H1 (cell line): Measurements from ENCODE around the gene MCFD2. TPM values are rescaled to one million over a fixed set of nuclear protein-coding genes. Genes with fewer than 3 reads are reported as not detected.

ENCODE experiments used
- CTCF ChIA-PET: fragments of 300-600 bp; sonication (Branson Sonifier 250); formaldehyde crosslinking; loops from one replicate; lab custom pipeline; 2021; ENCODE audit not compliant: partially characterized antibody; lab: Charles Lee
- POLR2A ChIA-PET: fragments of 300-600 bp; sonication (Branson Sonifier 250); formaldehyde crosslinking; loops from one replicate; lab custom pipeline; 2021; ENCODE audit warnings: inconsistent platforms; ENCODE audit not compliant: partially characterized antibody; lab: Charles Lee
- DNase-seq, 2 experiments: peaks; one replicate each; pipeline versions ENCODE4 v3.0.0 to v3.0.0-alpha.2; 2010 to 2022; ENCODE audit warnings: low spot score in 2 of 2, low read depth in 1 of 2, mixed read lengths in 1 of 2
- FAIRE-seq: peaks from 2 replicates; lab custom pipeline; 2011; peaks lifted over from hg19 to GRCh38; lab: Jason Lieb, UNC
- H2AFZ ChIP-seq: 2 replicates; pipeline ENCODE4 v1.8.1; 2012; ENCODE audit warnings: low read length, inconsistent platforms
- H2AK5ac ChIP-seq: 2 replicates; pipeline ENCODE4 v1.6.1; 2013; ENCODE audit warnings: low read depth, low read length
- H2BK120ac ChIP-seq: replicated peaks from 2 replicates; pipeline ENCODE3; 2013; ENCODE audit warnings: low read depth, low read length, inconsistent platforms
- H2BK12ac ChIP-seq: 2 replicates; pipeline ENCODE4 v1.6.1; 2013; ENCODE audit warnings: low read depth, low read length
- H2BK15ac ChIP-seq: 2 replicates; pipeline ENCODE4 v1.6.1; 2013; ENCODE audit warnings: low read length
- H2BK20ac ChIP-seq: 2 replicates; pipeline ENCODE4 v1.6.1; 2013; ENCODE audit warnings: low read length
- H2BK5ac ChIP-seq: 2 replicates; pipeline ENCODE4 v1.6.1; 2013; ENCODE audit warnings: low read depth, low read length
- H3K14ac ChIP-seq: 2 replicates; pipeline ENCODE4 v1.6.1; 2013; ENCODE audit warnings: inconsistent platforms; ENCODE audit not compliant: insufficient read length
- H3K18ac ChIP-seq: 2 replicates; pipeline ENCODE4 v1.6.1; 2013; ENCODE audit warnings: low read length; ENCODE audit errors: extremely low read depth
- H3K23ac ChIP-seq: 2 replicates; pipeline ENCODE4 v1.6.1; 2013; ENCODE audit warnings: inconsistent platforms; ENCODE audit not compliant: insufficient read length
- H3K23me2 ChIP-seq: 2 replicates; pipeline ENCODE4 v1.6.1; 2013; ENCODE audit warnings: low read depth, low read length
- H3K27ac ChIP-seq: 2 replicates; pipeline ENCODE4 v1.6.1; 2011; ENCODE audit warnings: low read depth, low read length, inconsistent platforms
- H3K27me3 ChIP-seq, 4 experiments: replicated peaks in 1 of 4; 1 replicate in 1 of 4; 2 replicates in 3 of 4; pipeline versions ENCODE4 v1.6.1 to v1.8.1; 2011 to 2013; ENCODE audit warnings: low read length in 3 of 4, mild to moderate bottlenecking in 3 of 4, inconsistent platforms in 2 of 4, mixed read lengths in 2 of 4, moderate library complexity in 1 of 4; ENCODE audit not compliant: control insufficient read depth in 3 of 4, insufficient read depth in 3 of 4; ENCODE audit errors: extremely low read depth in 1 of 4
- H3K36me3 ChIP-seq, 4 experiments: 2 replicates each; pipeline versions ENCODE4 v1.6.1 to v1.8.1; 2011 to 2013; ENCODE audit warnings: mild to moderate bottlenecking in 4 of 4, low read length in 3 of 4, moderate library complexity in 2 of 4, control low read depth in 1 of 4, inconsistent platforms in 1 of 4; ENCODE audit not compliant: insufficient read depth in 4 of 4, control insufficient read depth in 2 of 4
- H3K4ac ChIP-seq: replicated peaks from 2 replicates; pipeline ENCODE3; 2013; ENCODE audit warnings: low read length, low read depth, mixed read lengths, inconsistent platforms; ENCODE audit not compliant: insufficient read length
- H3K4me1 ChIP-seq, 4 experiments: replicated peaks in 1 of 4; 1 replicate in 1 of 4; 2 replicates in 3 of 4; pipeline versions ENCODE4 v1.6.1 to v1.8.1; 2011 to 2013; ENCODE audit warnings: low read length in 3 of 4, inconsistent platforms in 2 of 4, mixed read lengths in 1 of 4; ENCODE audit not compliant: insufficient read depth in 4 of 4, control insufficient read depth in 3 of 4
- H3K4me2 ChIP-seq, 2 experiments: 2 replicates each; pipeline versions ENCODE4 v1.6.1 to v1.8.1; 2011 to 2013; ENCODE audit warnings: low read depth in 2 of 2, low read length in 2 of 2, control low read depth in 1 of 2, inconsistent platforms in 1 of 2, mild to moderate bottlenecking in 1 of 2; ENCODE audit not compliant: insufficient read depth in 1 of 2
- H3K4me3 ChIP-seq, 4 experiments: fragments of 200-600, 300-600 bp in 1 of 4; sonication (generic), shearing (Covaris generic), sonication (Bioruptor Twin) in 1 of 4; 2 replicates each; pipeline versions ENCODE4 v1.5.1 to v1.8.1; 2011 to 2016; ENCODE audit warnings: low read length in 4 of 4, low read depth in 3 of 4, control low read depth in 2 of 4, inconsistent platforms in 2 of 4, mild to moderate bottlenecking in 2 of 4, mixed read lengths in 1 of 4, moderate library complexity in 1 of 4; ENCODE audit not compliant: insufficient read depth in 2 of 4; ENCODE audit errors: extremely low read depth in 1 of 4
- H3K56ac ChIP-seq: replicated peaks from 2 replicates; pipeline ENCODE3; 2013; ENCODE audit warnings: low read depth, mild to moderate bottlenecking, mixed read lengths, low read length, inconsistent platforms; ENCODE audit not compliant: insufficient read length
- H3K79me1 ChIP-seq: 2 replicates; pipeline ENCODE4 v1.6.1; 2013; ENCODE audit warnings: low read depth, low read length, control low read depth
- H3K79me2 ChIP-seq, 2 experiments: 2 replicates each; pipeline versions ENCODE4 v1.6.1 to v1.8.1; 2012 to 2013; ENCODE audit warnings: low read length in 2 of 2, mild to moderate bottlenecking in 2 of 2, inconsistent platforms in 1 of 2; ENCODE audit not compliant: insufficient read depth in 2 of 2, control insufficient read depth in 1 of 2
- H3K9ac ChIP-seq, 4 experiments: replicated peaks in 1 of 4; 1 replicate in 1 of 4; 2 replicates in 3 of 4; pipeline versions ENCODE4 v1.6.1 to v1.8.1; 2011 to 2013; ENCODE audit warnings: low read depth in 3 of 4, low read length in 3 of 4, control low read depth in 2 of 4, mild to moderate bottlenecking in 2 of 4, moderate library complexity in 2 of 4, inconsistent platforms in 1 of 4; ENCODE audit errors: extremely low read depth in 1 of 4
- H3K9me3 ChIP-seq, 2 experiments: 2 replicates each; pipeline versions ENCODE4 v1.6.1 to v1.8.1; 2012 to 2013; ENCODE audit warnings: mild to moderate bottlenecking in 2 of 2, moderate library complexity in 2 of 2, control low read depth in 1 of 2, inconsistent platforms in 1 of 2, low read depth in 1 of 2, low read length in 1 of 2, mixed read lengths in 1 of 2; ENCODE audit not compliant: insufficient read depth in 2 of 2
- H4K20me1 ChIP-seq, 2 experiments: replicated peaks in 1 of 2; 2 replicates each; pipeline versions ENCODE3 to v1.8.1; 2011 to 2013; ENCODE audit warnings: inconsistent platforms in 2 of 2, low read length in 2 of 2, mild to moderate bottlenecking in 1 of 2; ENCODE audit not compliant: insufficient read depth in 2 of 2, control insufficient read depth in 1 of 2
- H4K5ac ChIP-seq: 2 replicates; pipeline ENCODE4 v1.6.1; 2013; ENCODE audit warnings: low read length, low read depth, mixed read lengths, inconsistent platforms; ENCODE audit not compliant: insufficient read length
- H4K8ac ChIP-seq: 2 replicates; pipeline ENCODE4 v1.8.0; 2013; ENCODE audit warnings: mild to moderate bottlenecking, moderate library complexity, low read length, inconsistent platforms; ENCODE audit not compliant: insufficient read depth; ENCODE audit errors: extremely low read depth
- H4K91ac ChIP-seq: replicated peaks from 2 replicates; pipeline ENCODE3; 2013; ENCODE audit warnings: low read length, mixed read lengths, inconsistent platforms; ENCODE audit not compliant: insufficient read length
- BCL11A ChIP-seq, 2 experiments: IDR thresholded peaks; one replicate each; pipeline ENCODE4 v1.6.1; 2011; ENCODE audit warnings: low read depth in 2 of 2, low read length in 2 of 2, mild to moderate bottlenecking in 2 of 2
- CHD1 ChIP-seq: IDR thresholded peaks from 2 replicates; pipeline ENCODE4 v1.6.1; 2012; ENCODE audit warnings: low read depth, low read length, improper control_type of control experiment
- GABPA ChIP-seq: IDR thresholded peaks from 2 replicates; pipeline ENCODE4 v1.6.1; 2011; ENCODE audit warnings: mild to moderate bottlenecking, low read length, moderate library complexity, borderline replicate concordance; ENCODE audit not compliant: insufficient read depth
- NANOG ChIP-seq: IDR thresholded peaks from 2 replicates; pipeline ENCODE4 v1.6.1; 2011; ENCODE audit warnings: low read length, low read depth, mild to moderate bottlenecking, inconsistent platforms; ENCODE audit not compliant: insufficient read depth, poor library complexity, severe bottlenecking
- RBBP5 ChIP-seq: IDR thresholded peaks from 2 replicates; pipeline ENCODE4 v1.7.1; 2012; ENCODE audit warnings: low read depth, mild to moderate bottlenecking, inconsistent platforms, low read length, moderate library complexity, borderline replicate concordance
- SAP30 ChIP-seq: fragments of 300-600 bp; sonication (generic); IDR thresholded peaks from 2 replicates; pipeline ENCODE4 v1.7.1; 2012; ENCODE audit warnings: low read length, moderate library complexity, mild to moderate bottlenecking, inconsistent platforms; ENCODE audit not compliant: insufficient read depth, insufficient replicate concordance
- SIRT6 ChIP-seq: IDR thresholded peaks from one replicate; pipeline ENCODE4 v1.7.1; 2012; ENCODE audit warnings: low read length, inconsistent platforms
- YY1 ChIP-seq: IDR thresholded peaks from 2 replicates; pipeline ENCODE4 v1.6.1; 2011; ENCODE audit warnings: low read depth, mild to moderate bottlenecking, low read length
- WGBS, 2 experiments: shearing (Covaris generic) in 1 of 2; methylation state at CpG; one replicate each; pipeline versions ENCODE4 v1.1.6 to v1.1.7; 2013 to 2015; ENCODE audit warnings: low lambda C conversion rate in 2 of 2, mixed read lengths in 2 of 2, inconsistent platforms in 1 of 2, low coverage in 1 of 2, missing lambda C conversion rate in 1 of 2; ENCODE audit not compliant: insufficient replicate concordance in 2 of 2, insufficient coverage in 1 of 2, insufficient read length in 1 of 2; ENCODE audit errors: extremely low coverage in 1 of 2, missing lambda C conversion rate in 1 of 2; 5-methylcytosine and 5-hydroxymethylcytosine counted together
- polyA plus RNA-seq, 7 experiments: library from polyadenylated mRNA; depleted of rRNA in 3 of 7; stranded (reverse) in 5 of 7; unstranded in 2 of 7; fragments of >200 nt in 5 of 7; fragments of 200-250 nt in 2 of 7; gene quantifications; 1 replicate in 5 of 7; 2 replicates in 1 of 7; 4 replicates in 1 of 7; pipeline versions ENCODE4 v1.2.1 to v1.2.3, GENCODE V29; 2011 to 2013; ENCODE audit warnings: missing spikeins in 2 of 7, mixed read lengths in 2 of 7
- total RNA-seq: library from RNA; stranded (reverse); fragmentation: NEBNext Ultra II Directional; extraction: Animal tissue kit (Norgen Biotek cat#: 25700); gene quantifications from 2 replicates; pipeline ENCODE4 v1.2.1, GENCODE V29; 2021
- TF ChIP-seq, protein P1 (sequence below): IDR thresholded peaks from 2 replicates; pipeline ENCODE4 v1.6.1; 2012; ENCODE audit warnings: inconsistent platforms
- TF ChIP-seq, protein P2 (sequence below): IDR thresholded peaks from 2 replicates; pipeline ENCODE4 v1.6.1; 2011; ENCODE audit warnings: low read depth, mild to moderate bottlenecking, low read length; ENCODE audit not compliant: insufficient read depth

MCFD2 gene
- total and polyA plus RNA-seq, 2 of the 8 experiments (the other 6 are each of a cell fraction or from before 2014, with no cell fraction given) = 35.2 to 76.2 TPM

DNA sequence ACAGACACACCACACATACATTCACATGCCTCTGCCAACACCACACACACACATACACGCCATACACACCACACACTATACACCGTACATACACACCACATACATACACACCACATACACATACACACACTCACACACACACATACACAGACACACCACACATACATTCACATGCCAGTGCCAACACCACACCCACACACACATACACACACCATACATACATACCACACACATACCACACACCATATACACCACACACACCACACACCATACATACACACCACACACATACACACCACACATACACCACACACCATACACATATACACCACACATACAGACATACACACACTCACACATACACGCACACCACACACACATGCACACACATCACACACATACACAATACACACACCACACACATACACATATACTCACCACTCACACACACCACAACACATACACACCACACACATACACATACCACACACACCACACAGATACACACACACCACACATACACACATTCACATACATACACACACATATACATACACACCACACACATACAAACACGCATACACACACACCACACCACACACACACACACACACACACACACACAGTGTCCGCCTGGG lies 37.2 kb downstream of the MCFD2 start:
- Histone ChIP-seq H2BK20ac (no peak overlapping the region), H4K5ac (no peak overlapping the region), H3K79me2 (0 out of 4 replicates have a peak, but pooled peaks cover 0 to 3% of the 10 kb centered on the region in 2 experiments), H4K20me1 (peaks cover 0 to 12% of the 10 kb centered on the region in 2 experiments), H2BK5ac (no peak overlapping the region), H3K36me3 (no peaks in the 10 kb centered on the region; a peak in 1 of 8 replicates), H2BK120ac (no peak overlapping the region), H3K27ac (no peak overlapping the region), H3K23me2 (peaks cover 18% of the 10 kb centered on the region), H3K4me3 (no peak overlapping the region), H4K91ac (peak overlapping the region; percentile 93), H3K9me3 (no peaks in the 10 kb centered on the region), H3K79me1 (no peaks in the 10 kb centered on the region; the same call in 1 of the 2 replicates), H2BK12ac (peak overlapping the region; percentile 32), H2AK5ac (peak overlapping the region; percentile 93), H3K18ac (no peak overlapping the region), H3K23ac (no peak overlapping the region), H3K27me3 (no peaks in the 10 kb centered on the region), H3K14ac (peak overlapping the region; percentile 23), H3K4me2 (no peak overlapping the region), H2AFZ (no peak overlapping the region), H3K4me1 (0 out of 7 replicates have a peak, but pooled peaks cover 0 to 2% (median 0%) of the 10 kb centered on the region in 4 experiments), H3K56ac (peak overlapping the region; percentile 100), H3K9ac (peak overlapping the region in 1 of 4 experiments; percentile 18; a peak in 1 of 7 replicates), H4K8ac (no peak overlapping the region), H2BK15ac (no peak overlapping the region), H3K4ac (peak overlapping the region; percentile 58)
- 70 to 100% methylated on average over 2 to 5 of the region's 5 CpGs for WGBS, 2 experiments
- no peak for TF ChIP-seq BCL11A (IDR thresholded peaks at IDR 0.05; ENCODE audit: low read depth in 2 of 2, low read length in 2 of 2)
- TF ChIP-seq RBBP5 = no peak
- TF ChIP-seq, protein P1, sequence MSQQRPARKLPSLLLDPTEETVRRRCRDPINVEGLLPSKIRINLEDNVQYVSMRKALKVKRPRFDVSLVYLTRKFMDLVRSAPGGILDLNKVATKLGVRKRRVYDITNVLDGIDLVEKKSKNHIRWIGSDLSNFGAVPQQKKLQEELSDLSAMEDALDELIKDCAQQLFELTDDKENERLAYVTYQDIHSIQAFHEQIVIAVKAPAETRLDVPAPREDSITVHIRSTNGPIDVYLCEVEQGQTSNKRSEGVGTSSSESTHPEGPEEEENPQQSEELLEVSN = no peak
- TF ChIP-seq, protein P2, sequence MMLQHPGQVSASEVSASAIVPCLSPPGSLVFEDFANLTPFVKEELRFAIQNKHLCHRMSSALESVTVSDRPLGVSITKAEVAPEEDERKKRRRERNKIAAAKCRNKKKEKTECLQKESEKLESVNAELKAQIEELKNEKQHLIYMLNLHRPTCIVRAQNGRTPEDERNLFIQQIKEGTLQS = no peak
- no peak for TF ChIP-seq CHD1
- no peak for TF ChIP-seq SAP30
- TF ChIP-seq NANOG = no peak
- TF ChIP-seq GABPA = no peak
- TF ChIP-seq SIRT6 = no peak
- no peak for TF ChIP-seq YY1
- CTCF ChIA-PET = interaction anchor here (0.6 to 1.0 kb wide), 7 partner anchors 9 to 364 kb away, joined by 3 to 8 read pairs (median 3); no protein-coding TSS in a partner anchor
- POLR2A ChIA-PET = interaction anchor here (0.6 to 0.7 kb wide), 2 partner anchors 9 to 37 kb away, joined by 3 to 4 read pairs; no protein-coding TSS in a partner anchor
- DNase-seq (no peak), FAIRE-seq (no peak)
